HUES6 (cell line): Measurements from ENCODE around the gene CDC42EP2.
A peak's percentile ranks its signal among the peaks of the same experiment; 100 is the strongest.

ENCODE experiments used
- H3K27ac ChIP-seq: 2 replicates; pipeline ENCODE4 v1.7.0; 2013; ENCODE audit warnings: low read depth, mild to moderate bottlenecking, low read length, inconsistent platforms
- H3K27me3 ChIP-seq: 2 replicates; pipeline ENCODE4 v1.6.1; 2013; ENCODE audit warnings: low read length; ENCODE audit not compliant: control insufficient read depth, insufficient read depth
- H3K36me3 ChIP-seq: 2 replicates; pipeline ENCODE4 v1.6.1; 2013; ENCODE audit warnings: low read length; ENCODE audit not compliant: control insufficient read depth, insufficient read depth
- H3K4me1 ChIP-seq: 2 replicates; pipeline ENCODE4 v1.6.1; 2013; ENCODE audit warnings: low read length; ENCODE audit not compliant: control insufficient read depth, insufficient read depth
- H3K4me3 ChIP-seq: 2 replicates; pipeline ENCODE4 v1.5.1; 2013; ENCODE audit warnings: low read depth, low read length
- H3K9ac ChIP-seq: one replicate; pipeline ENCODE4 v1.6.1; 2013; ENCODE audit warnings: mild to moderate bottlenecking, low read length
- H3K9me3 ChIP-seq: 2 replicates; pipeline ENCODE4 v1.6.1; 2013; ENCODE audit warnings: low read depth, low read length; ENCODE audit not compliant: control insufficient read depth, insufficient read depth

CDC42EP2 gene

GRCh38 chr11:65341856-65342255 is 27.2 kb downstream of the CDC42EP2 start:
- Histone ChIP-seq H3K4me3 (no peak overlapping the region), H3K36me3 (peaks cover 73% of the 10 kb centered on the region), H3K9ac (no peak overlapping the region), H3K4me1 (no peaks in the 10 kb centered on the region), H3K27ac (no peak overlapping the region), H3K9me3 (no peaks in the 10 kb centered on the region), H3K27me3 (no peaks in the 10 kb centered on the region)

GRCh38 chr11:65351511-65351910 is 36.8 kb downstream of the CDC42EP2 start:
- Histone ChIP-seq H3K27ac (no peak overlapping the region), H3K9me3 (no peaks in the 10 kb centered on the region), H3K27me3 (peaks cover 16% of the 10 kb centered on the region), H3K36me3 (peaks cover 55% of the 10 kb centered on the region), H3K9ac (no peak overlapping the region), H3K4me3 (no peak overlapping the region), H3K4me1 (peaks cover 4% of the 10 kb centered on the region; the same call in 1 of the 2 replicates)

GRCh38 chr11:65352783-65353182 is 38.1 kb downstream of the CDC42EP2 start:
- H3K4me1 ChIP-seq, result peaks cover 4% of the 10 kb centered on the region; the same call in 1 of the 2 replicates
- H3K9me3 ChIP-seq, result no peaks in the 10 kb centered on the region
- no peak overlapping the region for H3K9ac ChIP-seq
- peaks cover 47% of the 10 kb centered on the region for H3K36me3 ChIP-seq
- H3K27ac ChIP-seq, result no peak overlapping the region
- peaks cover 29% of the 10 kb centered on the region for H3K27me3 ChIP-seq
- no peak overlapping the region for H3K4me3 ChIP-seq

- peaks cover 34% of the 10 kb centered on the region for H3K27me3 ChIP-seq
- H3K4me3 ChIP-seq, result no peak overlapping the region
- H3K4me1 ChIP-seq, result peaks cover 4% of the 10 kb centered on the region; the same call in 1 of the 2 replicates
- no peaks in the 10 kb centered on the region for H3K9me3 ChIP-seq
- H3K9ac ChIP-seq, result no peak overlapping the region
- H3K27ac ChIP-seq, result no peak overlapping the region
- peaks cover 41% of the 10 kb centered on the region for H3K36me3 ChIP-seq
Measured at GRCh38 chr11:65353376-65353775, 38.7 kb downstream of the CDC42EP2 start.

- peaks cover 34% of the 10 kb centered on the region for H3K27me3 ChIP-seq
- H3K4me1 ChIP-seq, result peaks cover 4% of the 10 kb centered on the region; the same call in 1 of the 2 replicates
- H3K36me3 ChIP-seq, result peaks cover 36% of the 10 kb centered on the region
- no peak overlapping the region for H3K27ac ChIP-seq
- H3K4me3 ChIP-seq, result peak overlapping the region; percentile 78
- H3K9me3 ChIP-seq, result no peaks in the 10 kb centered on the region
- H3K9ac ChIP-seq, result peak overlapping the region; percentile 7
Measured at GRCh38 chr11:65353900-65354264, 39.2 kb downstream of the CDC42EP2 start.

- no peaks in the 10 kb centered on the region for H3K9me3 ChIP-seq
- peaks cover 31% of the 10 kb centered on the region for H3K36me3 ChIP-seq
- peak within 1 kb of the TSS; percentile 78 for H3K4me3 ChIP-seq
- H3K4me1 ChIP-seq, result peaks cover 4% of the 10 kb centered on the region; the same call in 1 of the 2 replicates
- peak within 1 kb of the TSS; percentile 13 for H3K9ac ChIP-seq
- peaks cover 34% of the 10 kb centered on the region for H3K27me3 ChIP-seq
- no peak within 1 kb of the TSS for H3K27ac ChIP-seq
Measured at GRCh38 chr11:65354265-65355012, 39.8 kb downstream of the CDC42EP2 start, which contains the start of gene TIGD3. Gene TIGD3 (plus strand): TSS chr11:65354751. CDS start chr11:65355809, 1,058 bp downstream.

GRCh38 chr11:65355013-65355775 is 40.5 kb downstream of the CDC42EP2 start:
- Histone ChIP-seq H3K4me3 (peak overlapping the region; percentile 78), H3K4me1 (peaks cover 4% of the 10 kb centered on the region; the same call in 1 of the 2 replicates), H3K9ac (peak overlapping the region; percentile 13), H3K36me3 (peaks cover 25% of the 10 kb centered on the region), H3K27ac (no peak overlapping the region), H3K9me3 (no peaks in the 10 kb centered on the region), H3K27me3 (peaks cover 34% of the 10 kb centered on the region)

- Histone ChIP-seq H3K9me3 (no peaks in the 10 kb centered on the region), H3K4me1 (peaks cover 4% of the 10 kb centered on the region; the same call in 1 of the 2 replicates), H3K27me3 (peaks cover 34% of the 10 kb centered on the region), H3K9ac (peak overlapping the region; percentile 13), H3K27ac (no peak overlapping the region), H3K4me3 (peak overlapping the region; percentile 78), H3K36me3 (peaks cover 19% of the 10 kb centered on the region)
Measured at GRCh38 chr11:65355776-65356393, 41.2 kb downstream of the CDC42EP2 start.

- H3K27ac ChIP-seq, result no peak overlapping the region
- no peaks in the 10 kb centered on the region for H3K9me3 ChIP-seq
- H3K9ac ChIP-seq, result no peak overlapping the region
Measured at GRCh38 chr11:65356394-65356972, 41.8 kb downstream of the CDC42EP2 start.

GRCh38 chr11:65357856-65358356 is 43.2 kb downstream of the CDC42EP2 start:
- Histone ChIP-seq H3K9me3 (no peaks in the 10 kb centered on the region), H3K4me3 (no peak overlapping the region), H3K36me3 (no peaks in the 10 kb centered on the region), H3K9ac (no peak overlapping the region), H3K4me1 (peaks cover 4% of the 10 kb centered on the region; the same call in 1 of the 2 replicates), H3K27me3 (peaks cover 34% of the 10 kb centered on the region), H3K27ac (no peak overlapping the region)

More at GRCh38 chr11:65356394-65356972, 41.8 kb downstream of the CDC42EP2 start:
- Histone ChIP-seq H3K27me3 (peaks cover 34% of the 10 kb centered on the region), H3K36me3 (peaks cover 13% of the 10 kb centered on the region), H3K4me3 (no peak overlapping the region), H3K4me1 (peaks cover 4% of the 10 kb centered on the region; the same call in 1 of the 2 replicates)
